Smooth muscle cell of bladder (primary cell): ENCODE measurements around the gene PRMT2. TPM values are rescaled to one million over a fixed set of nuclear protein-coding genes. Genes with fewer than 3 reads are reported as not detected.

ENCODE experiments used
- total RNA-seq: library from RNA; depleted of rRNA; stranded (reverse); fragments of >200 nt; gene quantifications from 2 replicates; pipeline ENCODE4 v1.2.3, GENCODE V29; 2014

Gene PRMT2
- 122 and 157 TPM in 2 replicates for total RNA-seq

DNA sequence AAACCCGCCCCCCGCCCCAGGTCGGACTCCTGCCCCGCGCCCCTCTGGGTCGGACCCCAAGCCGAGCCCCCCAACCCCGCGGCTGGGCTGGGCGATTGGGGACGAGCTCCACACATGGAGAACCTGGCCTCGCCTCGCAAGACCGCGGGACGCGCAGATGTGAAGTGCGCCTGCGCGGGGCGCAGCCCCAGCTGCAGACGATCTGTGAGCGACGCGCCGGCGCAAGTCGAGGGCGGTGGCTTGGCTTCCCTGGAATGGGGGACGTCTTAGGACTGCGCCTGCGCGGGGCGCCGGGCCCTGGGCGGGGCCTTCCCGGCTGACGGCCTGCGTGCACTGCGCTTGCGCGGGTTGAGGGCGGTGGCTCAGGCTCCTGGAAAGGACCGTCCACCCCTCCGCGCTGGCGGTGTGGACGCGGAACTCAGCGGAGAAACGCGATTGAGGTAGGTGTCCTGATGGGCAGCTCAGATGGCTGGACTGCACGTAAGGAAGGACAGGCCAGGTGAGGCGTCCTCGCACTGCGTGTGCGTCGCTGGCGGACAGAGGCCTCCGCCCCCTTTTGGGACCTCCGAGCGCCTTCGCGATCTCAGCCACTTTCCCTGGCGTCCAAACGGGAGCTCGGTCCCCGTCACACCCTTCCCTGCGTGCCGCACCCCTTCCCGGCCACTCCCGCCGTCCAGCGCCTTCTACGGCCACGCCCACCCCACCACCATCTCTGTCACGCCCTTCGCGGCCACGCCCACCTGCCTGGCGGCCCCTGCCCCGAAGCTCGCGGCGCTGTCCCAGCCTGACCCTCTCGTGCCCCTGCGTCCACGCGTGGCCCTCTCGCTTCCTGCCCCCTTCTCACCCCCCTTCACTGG lies at the start of gene PRMT2:
TSS of gene PRMT2 (plus strand) at position 351 of the 857 bp plus-strand sequence. CDS start 1,278 bp downstream, outside the sequence.

DNA sequence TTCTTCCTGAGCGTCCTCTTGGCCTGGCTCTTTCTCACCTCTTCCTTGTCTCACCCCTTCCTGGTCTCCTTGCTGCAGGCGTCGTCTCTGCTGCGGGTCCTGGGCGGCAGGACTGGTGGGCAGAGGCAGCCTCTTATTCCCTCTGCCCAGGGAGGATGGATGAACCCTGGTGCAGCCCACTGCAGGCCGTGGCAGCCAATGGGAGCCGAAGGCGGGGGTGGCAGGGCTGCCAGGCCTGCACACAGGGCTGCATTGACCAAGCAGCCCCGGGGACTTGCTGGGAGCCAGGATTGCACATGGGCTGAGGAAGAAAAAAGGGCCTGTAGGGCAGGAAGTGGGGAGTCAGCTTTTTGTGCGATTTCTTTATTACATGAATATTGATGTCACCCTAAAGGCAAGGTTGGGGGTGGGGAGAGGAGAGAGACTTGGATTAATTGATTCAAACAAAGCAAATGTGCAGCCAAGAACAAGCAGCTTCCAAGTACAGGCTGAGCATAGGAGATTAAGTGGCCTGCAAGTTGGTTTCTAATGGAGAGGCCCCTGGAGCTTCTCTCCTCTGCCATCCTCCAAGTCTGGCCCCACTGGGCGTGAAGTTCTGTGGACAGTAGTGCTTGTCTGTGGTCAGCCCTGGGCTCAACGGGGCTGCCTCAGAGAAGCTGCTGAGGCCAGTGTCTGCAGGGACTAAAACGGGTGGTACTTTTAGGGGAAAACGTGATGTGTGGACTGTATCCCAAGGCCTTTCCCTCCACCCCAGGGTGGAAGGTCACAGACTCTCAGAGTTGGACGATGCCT lies 30.3 kb upstream of the PRMT2 start, which contains the start of gene S100B:
TSS of gene S100B (minus strand) at position 108 of the 792 bp plus-strand sequence. CDS start 2,667 bp downstream, outside the sequence.

Other genes starting within 250 kb of the PRMT2 start
- 12.9 and 15.1 TPM in 2 replicates for gene DIP2A, start 176.8 kb upstream of the PRMT2 start, total RNA-seq
- 0.28 TPM in 1 of 2 replicates, not detected in the other for gene S100B, start 30.6 kb upstream of the PRMT2 start, total RNA-seq